IMR-90 (cell line): ENCODE measurements around the gene LTBP1. TPM values are rescaled to one million over a fixed set of nuclear protein-coding genes. Genes with fewer than 3 reads are reported as not detected.
A peak's percentile ranks its signal among the peaks of the same experiment; 100 is the strongest.

ENCODE experiments used
- ATAC-seq: fragments of 200-7000 bp; cut with Tn5 transposase; 2 replicates; pipeline ENCODE4 v1.9.1; 2020; ENCODE audit warnings: low read depth, mild to moderate bottlenecking, moderate library complexity
- BruUV-seq: library from RNA; stranded (reverse); fragments of 400-500 nt; replicated peaks from 2 replicates; lab custom pipeline; 2021; lab: Mats Ljungman, UMichigan
- CTCF ChIA-PET: fragments of 300-600 bp; formaldehyde crosslinking; extraction: SDS; loops from one replicate; lab custom pipeline; 2021; ENCODE audit warnings: antibody characterized with exemption; lab: Yijun Ruan, JAX
- POLR2A ChIA-PET: fragments of 300-600 bp; sonication (Branson Sonifier 250); formaldehyde crosslinking; loops from one replicate; lab custom pipeline; 2022; ENCODE audit warnings: antibody characterized with exemption; ENCODE audit not compliant: unreplicated experiment; lab: Charles Lee
- DNase-seq: peaks from one replicate; pipeline ENCODE4 v3.0.0; 2013
- H2AFZ ChIP-seq: replicated peaks from 2 replicates; pipeline ENCODE3; 2013; ENCODE audit warnings: low read length, mild to moderate bottlenecking; ENCODE audit not compliant: poor library complexity
- H2AK5ac ChIP-seq: 2 replicates; pipeline ENCODE4 v1.6.1; 2013; ENCODE audit warnings: low read depth, low read length, inconsistent platforms
- H2AK9ac ChIP-seq: replicated peaks from 2 replicates; pipeline ENCODE3; 2013; ENCODE audit warnings: mild to moderate bottlenecking, low read depth, low read length, moderate library complexity; ENCODE audit not compliant: poor library complexity
- H2BK120ac ChIP-seq: 2 replicates; pipeline ENCODE4 v1.6.1; 2013; ENCODE audit warnings: low read depth, low read length, inconsistent platforms
- H2BK15ac ChIP-seq: 3 replicates; pipeline ENCODE4 v1.6.1; 2013; ENCODE audit warnings: low read depth, low read length, inconsistent platforms
- H2BK20ac ChIP-seq: 2 replicates; pipeline ENCODE4 v1.6.1; 2013; ENCODE audit warnings: low read depth, mild to moderate bottlenecking, inconsistent platforms, low read length, moderate library complexity
- H2BK5ac ChIP-seq: 2 replicates; pipeline ENCODE4 v1.6.1; 2013; ENCODE audit warnings: mild to moderate bottlenecking, low read depth, low read length, inconsistent platforms; ENCODE audit not compliant: poor library complexity, severe bottlenecking
- H3K14ac ChIP-seq: replicated peaks from 2 replicates; pipeline ENCODE4 v1.6.1; 2013; ENCODE audit warnings: low read depth, low read length, inconsistent platforms
- H3K18ac ChIP-seq: 2 replicates; pipeline ENCODE4 v1.6.1; 2013; ENCODE audit warnings: low read depth, low read length, control low read depth
- H3K23ac ChIP-seq: 2 replicates; pipeline ENCODE4 v1.6.1; 2013; ENCODE audit warnings: low read depth, low read length, inconsistent platforms
- H3K27ac ChIP-seq: 2 replicates; pipeline ENCODE4 v1.5.1; 2013; ENCODE audit warnings: mild to moderate bottlenecking, control low read depth, low read length; ENCODE audit not compliant: insufficient read depth
- H3K27me3 ChIP-seq: 2 replicates; pipeline ENCODE4 v1.6.1; 2013; ENCODE audit warnings: low read length; ENCODE audit not compliant: control insufficient read depth, insufficient read depth
- H3K36me3 ChIP-seq: 2 replicates; pipeline ENCODE4 v1.6.1; 2013; ENCODE audit warnings: low read length, mixed read lengths; ENCODE audit not compliant: control insufficient read depth, insufficient read depth
- H3K4ac ChIP-seq: 2 replicates; pipeline ENCODE4 v1.6.1; 2013; ENCODE audit warnings: low read depth, low read length, inconsistent platforms
- H3K4me1 ChIP-seq: 2 replicates; pipeline ENCODE4 v1.6.1; 2013; ENCODE audit warnings: low read length, mixed read lengths; ENCODE audit not compliant: control insufficient read depth, insufficient read depth
- H3K4me2 ChIP-seq: 2 replicates; pipeline ENCODE4 v1.6.1; 2013; ENCODE audit warnings: low read depth, mild to moderate bottlenecking, control low read depth, low read length, moderate library complexity
- H3K4me3 ChIP-seq: 2 replicates; pipeline ENCODE4 v1.5.1; 2013; ENCODE audit warnings: low read depth, mild to moderate bottlenecking, control low read depth, low read length, moderate library complexity; ENCODE audit not compliant: insufficient read depth
- H3K56ac ChIP-seq: 2 replicates; pipeline ENCODE4 v1.6.1; 2013; ENCODE audit warnings: low read length, inconsistent platforms; ENCODE audit not compliant: insufficient read depth; ENCODE audit errors: extremely low read depth
- H3K79me1 ChIP-seq, 2 experiments: 2 replicates each; pipeline ENCODE4 v1.6.1; 2013; ENCODE audit warnings: low read length in 2 of 2, inconsistent platforms in 1 of 2, low read depth in 1 of 2
- H3K9ac ChIP-seq: 2 replicates; pipeline ENCODE4 v1.6.1; 2013; ENCODE audit warnings: low read depth, low read length, control low read depth
- H3K9me1 ChIP-seq: 2 replicates; pipeline ENCODE4 v1.6.1; 2013; ENCODE audit warnings: low read length, inconsistent platforms; ENCODE audit not compliant: insufficient read depth
- H3K9me3 ChIP-seq: 2 replicates; pipeline ENCODE4 v1.6.1; 2013; ENCODE audit warnings: low read length; ENCODE audit not compliant: control insufficient read depth, insufficient read depth
- H4K20me1 ChIP-seq: 2 replicates; pipeline ENCODE4 v1.6.1; 2013; ENCODE audit warnings: low read length, inconsistent platforms; ENCODE audit not compliant: insufficient read depth
- H4K5ac ChIP-seq: 2 replicates; pipeline ENCODE4 v1.6.1; 2013; ENCODE audit warnings: mild to moderate bottlenecking, low read depth, low read length, control low read depth
- H4K8ac ChIP-seq, 2 experiments: 2 replicates each; pipeline ENCODE4 v1.6.1; 2013; ENCODE audit warnings: low read depth in 2 of 2, low read length in 2 of 2, control low read depth in 1 of 2, inconsistent platforms in 1 of 2
- H4K91ac ChIP-seq: 2 replicates; pipeline ENCODE4 v1.6.1; 2013; ENCODE audit warnings: low read depth, low read length, inconsistent platforms; ENCODE audit not compliant: insufficient read depth
- FOS ChIP-seq: fragments of 150-350 bp; IDR thresholded peaks from 2 replicates; pipeline ENCODE4 v1.6.1; 2016; ENCODE audit warnings: low read depth, low read length
- MAFK ChIP-seq: IDR thresholded peaks from 2 replicates; pipeline ENCODE4 v1.6.1; 2012; ENCODE audit warnings: low read depth, low read length, improper control_type of control experiment
- WGBS, 2 experiments: methylation state at CpG; one replicate each; pipeline versions ENCODE4 v1.1.5 to v1.1.7; 2013; ENCODE audit warnings: missing lambda C conversion rate in 2 of 2; ENCODE audit not compliant: insufficient read length in 1 of 2; ENCODE audit errors: extremely low coverage in 2 of 2; 5-methylcytosine and 5-hydroxymethylcytosine counted together
- dilution Hi-C: fragments of 300-500 bp; cut with HindIII; formaldehyde crosslinking; loops from one replicate; pipeline ENCODE4 v1.14.3; 2018; ENCODE audit warnings: low sequenced_read_pairs; ENCODE audit not compliant: unreplicated experiment
- in situ Hi-C: fragments of 300-500 bp; cut with MboI; formaldehyde crosslinking; loops from 3 replicates; pipeline ENCODE4 v1.14.3; 2019; ENCODE audit warnings: low sequenced_read_pairs, inconsistent platforms, mixed read lengths
- intact Hi-C: fragments of 100-400 bp; cut with micrococcal nuclease; formaldehyde crosslinking; loops from 2 replicates; pipeline ENCODE4 v1.10.0; 2022
- polyA plus RNA-seq, 3 experiments: library from polyadenylated mRNA; depleted of rRNA; stranded (reverse); fragments of >200 nt; gene quantifications; 2 replicates each; pipeline ENCODE4 v1.2.3, GENCODE V29; 2012; ENCODE audit warnings: low replicate concordance in 1 of 3
- total RNA-seq: library from RNA; depleted of rRNA; stranded (reverse); fragments of >200 nt; gene quantifications from 2 replicates; pipeline ENCODE4 v1.2.3, GENCODE V29; 2012

The LTBP1 gene
- total and polyA plus RNA-seq, 2 of the 4 experiments (the other 2 are of a cell fraction): 235 to 326 TPM

GRCh38 chr2:33236482-33237385, 290.0 kb downstream of the LTBP1 start:
- H3K27me3 ChIP-seq: no peaks in the 10 kb centered on the region
- peak overlapping the region; percentile 29; the same call in 1 of the 2 replicates for H3K4ac ChIP-seq
- H4K8ac ChIP-seq: peak overlapping the region; percentile 7 to 68
- in situ Hi-C loops: no loop called here
- H2AK9ac ChIP-seq: no peak overlapping the region
- H3K27ac ChIP-seq: peak overlapping the region; percentile 33; the same call in 1 of the 2 replicates
- H3K23ac ChIP-seq: peak overlapping the region; percentile 37; the same call in 1 of the 2 replicates
- H3K9me3 ChIP-seq: no peaks in the 10 kb centered on the region
- H3K9ac ChIP-seq: peak overlapping the region; percentile 13; the same call in 1 of the 2 replicates
- H3K14ac ChIP-seq: peak overlapping the region; percentile 84
- peaks cover 6% of the 10 kb centered on the region for H3K36me3 ChIP-seq
- peak overlapping the region; percentile 40; the same call in 1 of the 2 replicates for H4K91ac ChIP-seq
- H2AK5ac ChIP-seq: peak overlapping the region; percentile 92; the same call in 1 of the 2 replicates
- peak overlapping the region; percentile 94; the same call in 1 of the 2 replicates for H3K18ac ChIP-seq
- H3K4me3 ChIP-seq: no peak overlapping the region
- no TSS peak for BruUV-seq
- peaks cover 27 to 39% of the 10 kb centered on the region in 2 experiments for H3K79me1 ChIP-seq
- intact Hi-C loops: no loop called here
- H4K20me1 ChIP-seq: no peaks in the 10 kb centered on the region
- peak overlapping the region; percentile 20; the same call in 1 of the 2 replicates for H3K56ac ChIP-seq
- ChIA-PET POLR2A (no interaction called here), CTCF (interaction anchor here (0.6 kb wide), 1 partner anchor 75 kb away, joined by 3 read pairs; no protein-coding TSS in a partner anchor)
- H2BK5ac ChIP-seq: peak overlapping the region; percentile 92
- DNase-seq (peak; percentile 84), ATAC-seq (peak; percentile 49)
- peaks cover 2% of the 10 kb centered on the region; the same call in 1 of the 2 replicates for H3K9me1 ChIP-seq
- H2AFZ ChIP-seq: no peak overlapping the region
- H2BK120ac ChIP-seq: peak overlapping the region; percentile 67; the same call in 1 of the 2 replicates
- peak overlapping the region; percentile 55; the same call in 2 of the 3 replicates for H2BK15ac ChIP-seq
- peak overlapping the region; percentile 30; the same call in 1 of the 2 replicates for H3K4me2 ChIP-seq
- dilution Hi-C loops: no loop called here
- H3K4me1 ChIP-seq: peaks cover 8% of the 10 kb centered on the region; the same call in 1 of the 2 replicates
- WGBS, 2 experiments: no CpG with 5 or more reads among the region's 5 CpGs
- peak; percentile 45; the same call in 1 of the 2 replicates for TF ChIP-seq FOS
- no peak for TF ChIP-seq MAFK
- peak overlapping the region; percentile 60; the same call in 1 of the 2 replicates for H4K5ac ChIP-seq
- peak overlapping the region; percentile 77; the same call in 1 of the 2 replicates for H2BK20ac ChIP-seq
